NCI-H2107 (cell line): ENCODE measurements around the gene LYPD6B.

Experiments used
- DNase-seq: peaks from one replicate; lab custom pipeline; 2025; lab: John Stamatoyannopoulos, UW

The LYPD6B gene

DNA sequence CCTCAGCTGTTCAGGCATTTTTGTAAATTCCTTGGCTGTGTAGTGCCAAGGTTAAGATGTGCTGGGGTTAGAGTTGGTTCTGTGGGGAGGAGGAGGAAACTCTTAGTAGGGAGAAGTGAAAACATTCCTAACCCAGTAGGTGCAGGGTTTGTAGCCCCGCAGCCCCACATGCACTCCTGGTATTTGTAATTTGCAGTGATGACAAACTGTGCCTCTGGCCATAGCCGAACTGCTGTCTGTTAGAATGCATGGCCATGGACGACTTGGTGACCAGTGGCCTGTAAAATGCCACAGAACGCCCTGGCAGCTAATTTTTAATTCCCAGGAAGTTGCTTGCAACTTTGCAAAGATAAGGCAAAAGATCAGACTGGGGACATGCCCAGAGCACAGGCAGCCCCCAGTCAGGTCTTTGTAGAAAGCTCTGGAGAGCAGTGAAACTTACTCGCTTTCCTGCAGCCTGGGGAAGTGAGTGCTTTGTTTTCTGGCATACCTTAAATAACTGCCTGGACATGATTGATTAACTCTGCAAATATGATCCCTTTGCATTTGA, 38.4 kb downstream of the LYPD6B start:
- DNase-seq, result no peak

DNA sequence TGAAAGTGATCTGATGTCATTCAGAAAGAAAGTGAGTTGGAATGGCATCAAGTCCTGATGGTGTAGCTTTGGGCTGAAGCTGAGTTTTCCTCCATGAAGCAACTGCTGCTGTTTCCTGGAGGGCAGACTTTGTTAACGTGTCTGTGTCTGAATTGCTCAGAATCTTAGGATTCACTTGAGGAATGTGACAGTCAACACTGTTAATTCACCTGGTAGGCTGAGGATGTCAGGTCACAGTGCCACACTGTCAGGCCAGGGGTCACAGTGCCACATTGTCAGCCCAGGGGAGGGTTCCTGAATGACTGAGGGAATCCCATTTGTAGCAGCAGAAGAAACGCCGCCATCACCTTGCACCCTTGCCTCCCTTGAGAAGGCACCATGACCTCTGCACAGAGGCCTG, 39.4 kb downstream of the LYPD6B start:
- DNase-seq, result no peak

- no peak for DNase-seq
Measured at GRCh38 chr2:149080099-149080498, 41.6 kb downstream of the LYPD6B start.

GRCh38 chr2:149080971-149081370, 42.5 kb downstream of the LYPD6B start:
- DNase-seq, result no peak

DNA sequence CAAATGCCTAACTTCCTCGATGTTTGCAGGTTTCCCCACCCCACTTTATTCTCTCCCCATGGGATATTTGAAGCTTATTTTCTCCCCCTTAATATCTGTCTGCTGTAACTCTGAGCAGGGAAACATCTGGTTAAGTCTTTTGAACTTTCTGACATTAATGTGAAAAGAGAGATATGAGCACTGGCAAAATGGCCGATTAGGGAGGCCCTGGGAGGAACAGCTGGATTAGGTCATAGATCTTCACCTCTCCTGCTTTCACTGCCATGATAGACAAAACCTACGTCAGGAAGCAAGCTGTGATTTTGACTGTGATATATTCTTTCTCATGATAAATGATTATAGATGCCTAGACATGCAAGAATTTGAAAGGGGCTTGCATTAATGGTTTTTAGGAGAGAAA, 43.6 kb downstream of the LYPD6B start:
- DNase-seq, result no peak

DNA sequence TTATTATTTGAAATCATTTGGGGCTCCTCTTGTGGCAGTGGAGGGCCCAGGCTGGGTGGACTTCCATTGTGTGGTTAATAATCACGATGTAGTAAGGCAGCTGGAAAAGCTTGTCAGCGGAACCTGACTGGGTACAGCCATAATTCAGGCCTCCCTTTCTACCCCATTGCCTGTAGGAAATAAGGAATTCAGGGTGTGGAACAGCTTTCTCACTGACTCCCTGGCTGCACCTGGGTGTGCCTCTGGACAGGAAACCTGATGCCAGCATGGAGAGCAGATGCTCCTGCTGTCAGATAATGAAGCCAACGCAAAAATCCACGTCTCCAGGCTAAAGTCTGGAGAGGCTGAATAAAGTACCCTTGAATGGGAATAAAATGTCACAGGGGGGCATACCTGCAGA, 44.2 kb downstream of the LYPD6B start:
- DNase-seq, result no peak

GRCh38 chr2:149084924-149085795, 46.7 kb downstream of the LYPD6B start:
- no peak for DNase-seq

DNA sequence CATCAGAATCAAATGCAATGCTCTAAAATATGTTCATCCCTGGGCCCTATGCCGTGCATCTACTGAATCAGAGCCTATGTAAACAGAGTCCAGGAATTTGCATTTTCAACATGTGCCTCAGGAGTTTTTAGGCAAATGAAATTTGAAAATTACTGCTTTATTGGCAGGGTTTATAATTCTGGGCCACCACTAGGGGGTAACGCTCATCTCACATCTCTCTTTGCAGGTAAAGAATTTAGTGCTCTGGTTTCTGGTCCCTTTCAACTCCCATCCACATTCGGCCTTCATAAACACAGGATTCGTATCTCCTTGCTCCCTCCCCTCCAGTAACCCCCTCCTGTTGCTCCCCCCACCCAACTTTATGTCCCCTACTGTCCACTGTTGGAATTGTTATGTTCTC, 49.3 kb downstream of the LYPD6B start:
- DNase-seq, result no peak

DNA sequence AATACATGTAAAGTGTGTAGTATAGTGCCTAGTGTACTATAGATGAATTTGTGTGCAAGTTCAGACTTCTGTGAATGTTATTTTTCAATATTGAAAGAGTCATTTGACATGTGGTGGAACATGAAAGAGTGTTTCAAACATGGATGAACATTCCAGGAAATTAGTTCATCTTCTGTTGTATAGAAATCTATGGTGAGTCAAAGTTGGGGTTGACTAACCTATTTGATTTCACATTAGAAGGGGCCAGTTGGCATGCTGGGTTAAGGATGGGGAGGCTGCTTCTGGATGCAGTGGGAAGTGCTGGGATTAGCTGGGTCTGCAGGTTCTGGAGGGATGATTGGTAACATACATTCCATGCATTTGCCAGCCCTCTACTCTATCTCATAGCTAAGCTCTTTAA, 50.6 kb downstream of the LYPD6B start:
- no peak for DNase-seq

GRCh38 chr2:149090706-149091105, 52.2 kb downstream of the LYPD6B start:
- no peak for DNase-seq

DNA sequence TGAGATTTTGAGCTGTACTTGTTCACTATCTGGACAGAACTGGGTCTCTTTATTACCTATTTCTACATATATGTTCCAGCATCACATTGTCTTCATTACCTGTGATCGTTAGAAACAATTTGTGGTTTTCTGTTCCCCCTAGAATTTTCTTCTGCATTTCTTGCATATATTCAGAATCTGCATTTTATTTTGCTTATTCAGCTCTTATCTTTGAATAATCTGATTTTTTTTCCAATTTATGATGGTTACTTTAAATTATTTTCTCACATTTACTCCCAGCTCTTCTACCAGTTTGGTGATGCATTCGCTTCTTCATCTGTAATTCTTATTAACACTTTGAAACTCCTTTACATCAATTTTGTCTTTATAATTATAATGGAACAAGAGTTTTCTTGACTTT, 55.1 kb downstream of the LYPD6B start:
- DNase-seq, result no peak

- no peak for DNase-seq
Measured at GRCh38 chr2:149094217-149095015, 55.9 kb downstream of the LYPD6B start.

DNA sequence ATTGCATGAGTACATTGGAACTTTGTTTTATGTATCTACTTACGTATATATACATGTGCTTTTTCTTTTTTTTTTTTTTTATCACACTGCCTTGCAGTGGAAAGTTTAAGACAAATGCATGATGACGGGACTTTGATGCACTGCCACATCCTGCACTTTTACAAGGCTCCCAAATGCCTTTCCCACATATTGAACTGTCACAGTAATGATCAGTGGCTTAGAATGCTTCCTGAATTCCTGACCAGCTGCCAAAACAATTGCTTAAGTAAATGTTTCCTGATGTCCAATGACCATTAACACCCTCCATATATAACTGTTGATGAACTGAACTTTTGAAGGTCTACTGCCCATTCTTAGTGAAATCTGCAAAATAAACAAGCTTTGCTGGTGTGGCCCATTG, 60.2 kb downstream of the LYPD6B start:
- no peak for DNase-seq

DNA sequence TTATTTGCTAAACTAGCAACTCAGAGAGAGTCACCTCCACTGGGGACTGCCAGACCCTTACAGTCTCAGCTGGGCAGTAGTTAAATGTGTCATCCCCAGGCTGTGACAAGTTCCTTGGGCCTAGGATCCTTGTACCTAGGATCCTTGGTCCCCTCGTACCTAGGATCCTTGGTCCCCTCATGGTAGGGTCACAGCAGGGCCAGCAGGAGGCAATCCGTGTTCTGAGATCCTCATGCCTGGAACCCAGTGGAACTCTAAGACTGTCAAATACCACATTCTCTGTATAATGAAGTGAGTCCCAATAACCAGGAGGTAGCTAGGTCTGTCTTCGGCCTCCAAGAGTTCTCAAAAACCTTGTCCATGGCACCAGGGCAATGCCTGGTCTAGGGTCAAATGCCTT, 60.8 kb downstream of the LYPD6B start:
- no peak for DNase-seq

GRCh38 chr2:149100739-149101699, 62.5 kb downstream of the LYPD6B start:
- no peak for DNase-seq

GRCh38 chr2:149101818-149102217, 63.3 kb downstream of the LYPD6B start:
- DNase-seq, result no peak

- no peak for DNase-seq
Measured at GRCh38 chr2:149103081-149103620, 64.7 kb downstream of the LYPD6B start.

- no peak for DNase-seq
Measured at GRCh38 chr2:149104221-149104620, 65.7 kb downstream of the LYPD6B start.

DNA sequence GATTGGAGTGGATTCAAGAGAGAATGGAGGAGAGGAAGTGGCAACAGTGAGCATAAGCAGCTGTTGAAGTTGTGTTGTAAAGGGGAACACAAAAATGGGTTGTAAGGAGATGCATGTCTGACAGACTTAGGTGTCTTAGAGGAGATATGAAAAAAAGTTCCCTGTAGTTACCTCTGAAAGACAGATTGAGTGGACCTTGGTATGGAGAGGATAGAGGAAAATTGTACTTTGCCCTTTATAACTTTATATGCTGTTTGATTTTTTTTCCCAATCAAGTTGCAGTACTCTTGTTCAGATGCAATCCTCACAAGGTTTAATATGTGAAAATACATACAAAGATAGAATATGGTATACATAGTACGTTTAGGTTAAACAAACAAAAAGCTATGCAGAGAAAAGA, 73.6 kb downstream of the LYPD6B start:
- no peak for DNase-seq

- no peak for DNase-seq
Measured at GRCh38 chr2:149112713-149113112, 74.2 kb downstream of the LYPD6B start.

- DNase-seq, result no peak
Measured at GRCh38 chr2:149115781-149116180, 77.3 kb downstream of the LYPD6B start.

GRCh38 chr2:149119368-149119767, 80.9 kb downstream of the LYPD6B start:
- no peak for DNase-seq
